ENCODE data around the gene CNFN.

DNA sequence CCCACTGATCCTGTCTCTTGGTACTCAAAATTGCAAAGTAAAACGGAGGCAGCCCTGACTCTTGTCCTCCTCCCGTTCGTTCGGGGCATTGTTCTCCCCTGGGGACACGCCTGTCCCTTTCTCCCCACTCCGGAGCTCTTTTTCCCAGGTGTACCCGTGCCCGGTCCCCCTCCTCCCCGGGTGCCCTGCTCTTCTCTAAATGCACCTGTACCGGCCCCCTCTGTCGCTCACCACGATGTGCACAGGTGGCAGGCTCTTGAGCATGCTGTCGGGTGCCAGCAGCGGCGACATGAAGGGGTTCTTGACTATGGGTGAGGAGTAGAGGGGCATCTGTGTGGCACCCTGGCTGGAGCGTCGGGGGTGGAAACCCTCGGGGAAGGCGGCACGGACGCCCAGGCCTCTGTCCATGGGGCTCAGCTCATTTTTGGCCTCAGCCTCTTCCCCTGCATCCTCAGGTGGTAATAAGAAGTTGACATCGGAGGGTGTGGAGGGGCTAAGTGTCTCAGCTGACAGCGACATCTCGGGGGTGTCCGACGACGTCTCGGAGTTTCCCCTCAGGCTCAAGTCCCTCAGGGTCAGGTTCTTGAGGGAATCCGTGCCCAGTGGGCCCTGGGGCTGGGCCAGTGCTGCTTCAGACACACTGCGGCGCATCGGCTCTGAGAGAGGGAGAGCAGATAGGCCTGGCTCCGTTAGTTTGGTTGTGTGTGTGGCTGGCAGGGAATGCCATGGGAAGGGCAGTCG lies 12.4 kb upstream of the CNFN start:
- TF ChIP-seq EP300 (IDR thresholded peaks at IDR 0.05) (0 out of 5 replicates have a peak, but pooled peaks of 1 of the 2 experiments have one; percentile 2), FOSL2 (IDR thresholded peaks at IDR 0.05) (no peak), FOSL2 (CRISPR knock-in tag; IDR thresholded peaks at IDR 0.05) (no peak), CHD4 (IDR thresholded peaks at IDR 0.05; ENCODE audit: borderline replicate concordance) (no peak), ESRRA (IDR thresholded peaks at IDR 0.05; ENCODE audit: borderline replicate concordance, low read length) (no peak), JUNB (IDR thresholded peaks at IDR 0.05) (no peak), POLR2A (IDR thresholded peaks at IDR 0.05; ENCODE audit: low read length) (no peak), RNF2 (IDR thresholded peaks at IDR 0.05; ENCODE audit: borderline replicate concordance, low read depth) (no peak), HOXA7 (CRISPR knock-in tag; IDR thresholded peaks at IDR 0.05) (no peak), RAD21 (conservative IDR thresholded peaks at IDR 0.05 in 1 of 2, IDR thresholded peaks at IDR 0.05 in 1 of 2) (no peak)
- TF ChIP-seq, protein P1, sequence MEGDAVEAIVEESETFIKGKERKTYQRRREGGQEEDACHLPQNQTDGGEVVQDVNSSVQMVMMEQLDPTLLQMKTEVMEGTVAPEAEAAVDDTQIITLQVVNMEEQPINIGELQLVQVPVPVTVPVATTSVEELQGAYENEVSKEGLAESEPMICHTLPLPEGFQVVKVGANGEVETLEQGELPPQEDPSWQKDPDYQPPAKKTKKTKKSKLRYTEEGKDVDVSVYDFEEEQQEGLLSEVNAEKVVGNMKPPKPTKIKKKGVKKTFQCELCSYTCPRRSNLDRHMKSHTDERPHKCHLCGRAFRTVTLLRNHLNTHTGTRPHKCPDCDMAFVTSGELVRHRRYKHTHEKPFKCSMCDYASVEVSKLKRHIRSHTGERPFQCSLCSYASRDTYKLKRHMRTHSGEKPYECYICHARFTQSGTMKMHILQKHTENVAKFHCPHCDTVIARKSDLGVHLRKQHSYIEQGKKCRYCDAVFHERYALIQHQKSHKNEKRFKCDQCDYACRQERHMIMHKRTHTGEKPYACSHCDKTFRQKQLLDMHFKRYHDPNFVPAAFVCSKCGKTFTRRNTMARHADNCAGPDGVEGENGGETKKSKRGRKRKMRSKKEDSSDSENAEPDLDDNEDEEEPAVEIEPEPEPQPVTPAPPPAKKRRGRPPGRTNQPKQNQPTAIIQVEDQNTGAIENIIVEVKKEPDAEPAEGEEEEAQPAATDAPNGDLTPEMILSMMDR (IDR thresholded peaks at IDR 0.05) = no peak
- TF ChIP-seq, protein P2, sequence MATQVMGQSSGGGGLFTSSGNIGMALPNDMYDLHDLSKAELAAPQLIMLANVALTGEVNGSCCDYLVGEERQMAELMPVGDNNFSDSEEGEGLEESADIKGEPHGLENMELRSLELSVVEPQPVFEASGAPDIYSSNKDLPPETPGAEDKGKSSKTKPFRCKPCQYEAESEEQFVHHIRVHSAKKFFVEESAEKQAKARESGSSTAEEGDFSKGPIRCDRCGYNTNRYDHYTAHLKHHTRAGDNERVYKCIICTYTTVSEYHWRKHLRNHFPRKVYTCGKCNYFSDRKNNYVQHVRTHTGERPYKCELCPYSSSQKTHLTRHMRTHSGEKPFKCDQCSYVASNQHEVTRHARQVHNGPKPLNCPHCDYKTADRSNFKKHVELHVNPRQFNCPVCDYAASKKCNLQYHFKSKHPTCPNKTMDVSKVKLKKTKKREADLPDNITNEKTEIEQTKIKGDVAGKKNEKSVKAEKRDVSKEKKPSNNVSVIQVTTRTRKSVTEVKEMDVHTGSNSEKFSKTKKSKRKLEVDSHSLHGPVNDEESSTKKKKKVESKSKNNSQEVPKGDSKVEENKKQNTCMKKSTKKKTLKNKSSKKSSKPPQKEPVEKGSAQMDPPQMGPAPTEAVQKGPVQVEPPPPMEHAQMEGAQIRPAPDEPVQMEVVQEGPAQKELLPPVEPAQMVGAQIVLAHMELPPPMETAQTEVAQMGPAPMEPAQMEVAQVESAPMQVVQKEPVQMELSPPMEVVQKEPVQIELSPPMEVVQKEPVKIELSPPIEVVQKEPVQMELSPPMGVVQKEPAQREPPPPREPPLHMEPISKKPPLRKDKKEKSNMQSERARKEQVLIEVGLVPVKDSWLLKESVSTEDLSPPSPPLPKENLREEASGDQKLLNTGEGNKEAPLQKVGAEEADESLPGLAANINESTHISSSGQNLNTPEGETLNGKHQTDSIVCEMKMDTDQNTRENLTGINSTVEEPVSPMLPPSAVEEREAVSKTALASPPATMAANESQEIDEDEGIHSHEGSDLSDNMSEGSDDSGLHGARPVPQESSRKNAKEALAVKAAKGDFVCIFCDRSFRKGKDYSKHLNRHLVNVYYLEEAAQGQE (IDR thresholded peaks at IDR 0.05) = no peak
- TF ChIP-seq, protein P3, sequence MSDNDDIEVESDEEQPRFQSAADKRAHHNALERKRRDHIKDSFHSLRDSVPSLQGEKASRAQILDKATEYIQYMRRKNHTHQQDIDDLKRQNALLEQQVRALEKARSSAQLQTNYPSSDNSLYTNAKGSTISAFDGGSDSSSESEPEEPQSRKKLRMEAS (IDR thresholded peaks at IDR 0.05) = no peak
